H54 (cell line): ENCODE data around the gene HHAT.

ENCODE experiments used
- DNase-seq: peaks from one replicate; pipeline ENCODE4 v3.0.0; 2011; ENCODE audit warnings: low spot score, mixed read lengths; ENCODE audit not compliant: insufficient read length
- FAIRE-seq: peaks from 3 replicates; lab custom pipeline; 2011; peaks lifted over from hg19 to GRCh38; lab: Jason Lieb, UNC
- POLR2A ChIP-seq: IDR thresholded peaks from 2 replicates; pipeline ENCODE4 v1.6.1; 2011; ENCODE audit warnings: low read depth, mild to moderate bottlenecking, low read length

HHAT gene

DNA sequence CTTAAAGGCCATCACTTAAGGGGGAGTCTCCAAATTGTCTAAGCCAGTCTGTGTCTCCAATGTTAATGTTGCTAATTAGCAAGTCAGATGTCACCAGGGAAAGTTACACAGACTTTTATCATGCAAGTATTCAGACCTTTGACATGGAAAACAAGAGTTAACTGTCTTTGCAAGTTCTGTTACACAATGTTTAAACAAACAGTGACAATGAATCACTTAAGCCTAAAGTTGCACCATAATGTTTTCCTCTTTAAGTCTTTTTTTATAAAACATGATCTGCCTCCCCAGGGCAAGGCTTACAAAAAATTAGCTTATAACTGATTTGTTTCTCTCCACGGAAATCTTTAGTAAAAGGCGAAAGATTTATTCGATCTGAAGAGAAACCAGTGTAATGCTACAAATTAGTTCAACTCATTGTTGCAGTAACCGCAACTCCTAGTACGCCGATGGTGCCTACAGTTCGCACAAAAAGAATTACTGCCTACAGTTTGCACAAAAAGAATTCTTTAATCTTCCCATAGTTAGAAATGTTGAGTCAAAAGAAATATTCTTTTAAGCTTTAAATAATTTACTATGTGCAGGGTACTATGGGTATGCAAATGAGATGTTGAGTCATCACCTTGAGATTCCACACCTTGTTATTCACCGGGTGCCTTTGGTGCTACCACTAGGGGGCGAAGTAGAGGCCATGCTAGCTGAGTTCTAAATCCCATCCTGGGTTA, 45.3 kb downstream of the HHAT start:
- peak; percentile 40 for DNase-seq
- FAIRE-seq = peak; percentile 93
- peak; percentile 58 for TF ChIP-seq POLR2A

DNA sequence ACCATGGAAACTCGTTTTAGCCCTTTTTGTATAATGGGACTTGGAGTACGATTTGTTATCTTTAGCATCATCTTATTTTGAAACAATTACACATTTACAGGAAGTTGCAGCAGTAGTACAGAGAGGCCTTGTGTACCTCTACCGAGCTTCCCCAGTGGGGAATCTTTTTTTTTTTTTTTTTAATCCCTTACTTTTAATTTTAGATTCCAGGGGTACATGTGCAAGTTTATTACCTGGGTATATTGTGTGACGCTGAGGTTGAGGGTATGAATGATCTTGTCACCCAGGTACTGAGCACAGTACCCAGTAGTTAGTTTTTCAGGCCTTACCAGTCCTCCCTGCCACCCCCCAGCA, 45.9 kb downstream of the HHAT start:
- no peak for DNase-seq
- no peak for TF ChIP-seq POLR2A
- no peak for FAIRE-seq

- FAIRE-seq (no peak), DNase-seq (no peak)
- no peak for TF ChIP-seq POLR2A
Measured at GRCh38 chr1:210376836-210377372, 48.2 kb downstream of the HHAT start.

GRCh38 chr1:210377731-210378333, 49.1 kb downstream of the HHAT start:
- no peak for TF ChIP-seq POLR2A
- DNase-seq (no peak), FAIRE-seq (peak; percentile 15)

DNA sequence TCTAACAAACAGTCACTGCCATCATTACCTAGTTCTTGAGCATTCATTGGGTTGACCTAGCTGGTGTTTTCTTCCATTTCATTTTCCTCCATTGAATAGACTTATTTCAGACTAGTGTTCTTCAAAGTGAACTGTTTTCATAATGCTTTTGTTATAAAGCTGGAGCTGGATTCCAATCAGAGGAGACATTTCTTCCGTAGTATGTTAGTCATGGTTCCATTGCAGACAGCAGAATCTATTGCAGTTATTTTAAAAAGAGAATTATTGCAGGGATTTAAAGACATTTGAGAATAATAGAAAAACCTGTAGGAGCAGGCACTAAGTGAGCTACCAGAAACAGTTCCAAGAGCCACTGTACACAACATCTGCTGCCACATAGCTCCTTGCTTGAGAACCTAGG, 50.0 kb downstream of the HHAT start:
- FAIRE-seq (no peak), DNase-seq (no peak)
- TF ChIP-seq POLR2A = no peak

- no peak for TF ChIP-seq POLR2A
- DNase-seq (no peak), FAIRE-seq (no peak)
Measured at GRCh38 chr1:210381934-210382333, 53.2 kb downstream of the HHAT start.

DNA sequence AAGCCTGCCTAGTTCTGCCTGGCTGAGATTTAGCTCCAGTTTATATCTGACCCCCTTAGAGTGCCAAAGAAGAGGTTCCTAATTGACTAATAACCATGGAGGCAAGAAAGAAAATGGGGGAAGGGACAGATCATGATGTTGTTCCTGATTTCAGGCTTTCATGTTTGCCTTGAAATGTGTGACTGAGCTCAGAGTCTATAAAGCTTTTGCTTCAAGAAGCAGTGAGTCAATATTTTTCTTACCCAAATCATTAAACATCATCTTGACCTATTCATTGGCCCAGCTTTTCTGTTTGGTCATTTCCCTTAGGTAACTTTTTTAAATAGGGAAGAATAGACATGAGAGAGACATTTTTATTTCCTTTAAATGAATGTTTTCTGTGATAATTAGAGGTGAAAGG, 55.9 kb downstream of the HHAT start:
- FAIRE-seq (no peak), DNase-seq (no peak)
- no peak for TF ChIP-seq POLR2A

- DNase-seq = no peak
- no peak for TF ChIP-seq POLR2A
- FAIRE-seq = no peak
Measured at GRCh38 chr1:210385228-210385627, 56.5 kb downstream of the HHAT start.

DNA sequence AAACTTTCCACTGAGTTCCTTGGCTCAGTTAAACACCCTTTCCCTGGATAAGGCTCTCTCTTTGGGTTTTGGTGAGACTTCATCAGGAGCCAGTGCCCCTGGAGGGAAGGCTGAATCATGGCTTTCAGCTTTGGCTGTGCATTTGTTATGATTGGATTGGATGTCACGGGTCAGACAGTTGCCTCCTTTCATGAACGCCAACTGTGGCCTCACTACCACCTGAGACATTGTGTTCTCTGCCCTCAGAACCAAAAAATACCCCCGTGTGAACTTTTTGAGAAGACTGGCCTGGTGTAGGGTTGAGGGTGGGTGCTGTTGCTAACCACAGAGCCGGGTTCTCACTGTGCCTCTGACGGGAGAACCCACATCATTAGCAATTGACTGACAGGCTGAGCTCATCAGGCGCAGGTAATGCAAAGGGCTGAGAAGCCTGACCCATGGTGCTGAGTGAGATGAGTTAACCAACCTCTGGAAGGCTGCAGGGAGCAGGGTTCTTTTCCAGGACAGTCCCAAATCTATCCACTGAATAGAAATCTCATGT, 65.6 kb downstream of the HHAT start:
- FAIRE-seq (peak; percentile 75), DNase-seq (no peak)
- no peak for TF ChIP-seq POLR2A

- no peak for TF ChIP-seq POLR2A
- DNase-seq (no peak), FAIRE-seq (no peak)
Measured at GRCh38 chr1:210396541-210396940, 67.8 kb downstream of the HHAT start.

DNA sequence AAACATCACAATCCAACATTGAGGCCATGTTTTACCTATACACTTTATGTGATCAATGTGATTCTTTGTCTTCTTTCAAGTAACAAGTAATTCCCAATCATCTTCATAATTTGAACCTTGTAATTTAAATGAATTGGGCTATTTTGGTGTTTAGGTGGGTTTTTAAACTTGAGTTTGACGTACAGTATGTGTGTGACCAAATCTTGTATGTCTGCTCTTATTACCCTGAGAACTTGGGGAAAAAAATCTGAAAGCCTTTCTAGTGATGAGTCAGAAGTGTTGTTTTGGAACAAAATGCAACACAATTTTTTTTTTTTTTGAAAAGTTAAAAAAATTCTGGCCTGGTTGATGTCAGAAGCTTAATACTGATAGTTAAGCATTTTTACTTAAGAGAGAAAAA, 68.5 kb downstream of the HHAT start:
- FAIRE-seq = no peak

DNA sequence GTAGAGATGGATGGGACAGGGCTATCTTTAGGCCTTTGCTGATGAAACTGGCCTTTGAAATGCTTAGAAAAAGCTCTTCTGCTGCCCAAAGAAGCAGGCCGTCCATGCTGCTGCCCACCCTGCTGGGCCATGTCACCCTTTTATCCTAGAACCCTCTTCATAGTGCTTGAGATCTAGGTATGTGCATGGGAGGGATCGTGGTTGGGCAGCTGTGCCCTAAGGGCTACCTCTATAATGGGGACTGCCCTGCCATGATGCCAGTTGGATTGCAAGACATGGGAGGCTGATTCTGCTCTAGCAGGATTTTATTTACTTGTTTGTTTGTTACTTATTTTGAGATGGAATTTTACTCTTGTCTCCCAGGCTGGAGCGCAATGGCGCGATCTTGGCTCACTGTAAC, 69.0 kb downstream of the HHAT start:
- no peak for TF ChIP-seq POLR2A
- no peak for FAIRE-seq
- DNase-seq = no peak

More for the DNA sequence above, 68.5 kb downstream of the HHAT start:
- no peak for DNase-seq
- no peak for TF ChIP-seq POLR2A

DNA sequence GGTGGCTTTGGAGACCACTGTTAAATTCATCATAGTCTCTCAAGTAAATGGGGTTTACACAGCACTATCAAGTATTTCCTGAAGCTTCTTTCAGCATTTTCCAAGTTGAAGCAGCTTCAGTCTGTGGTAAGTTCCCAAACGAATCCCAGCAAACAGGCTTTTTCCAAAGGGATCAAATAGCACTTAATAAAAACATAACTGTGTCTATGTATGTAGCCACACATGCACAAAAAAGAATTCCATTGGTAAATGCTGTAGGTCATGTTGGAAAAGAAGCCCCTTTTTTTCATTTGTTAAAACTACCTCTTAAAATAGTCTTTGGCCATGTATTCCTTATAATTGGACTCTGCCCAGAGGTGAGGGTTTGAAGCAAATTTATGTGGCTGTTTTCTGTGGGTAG, 69.8 kb downstream of the HHAT start:
- FAIRE-seq = no peak
- TF ChIP-seq POLR2A = no peak
- DNase-seq = no peak

GRCh38 chr1:210400043-210400840, 71.5 kb downstream of the HHAT start:
- FAIRE-seq (peak; percentile 81), DNase-seq (peak; percentile 67)
- TF ChIP-seq POLR2A = no peak

- no peak for TF ChIP-seq POLR2A
- FAIRE-seq = no peak
Measured at GRCh38 chr1:210402560-210402959, 73.9 kb downstream of the HHAT start.

More at GRCh38 chr1:210402560-210402959, 73.9 kb downstream of the HHAT start:
- DNase-seq = no peak
